HG03097 (cell line): Measurements from ENCODE around the gene RHBDF1.
A peak's percentile ranks its signal among the peaks of the same experiment; 100 is the strongest.
"Not testable (repeated sequence)": the region's sequence is repeated elsewhere in the genome, so short reads cannot be mapped to it uniquely, and the experiment has no call there.

Experiments
- ATAC-seq: cut with Tn5 transposase; IDR thresholded peaks from one replicate; pipeline ENCODE4 v1.9.1; 2021; ENCODE audit not compliant: unreplicated experiment, low FRiP score

Gene RHBDF1

DNA sequence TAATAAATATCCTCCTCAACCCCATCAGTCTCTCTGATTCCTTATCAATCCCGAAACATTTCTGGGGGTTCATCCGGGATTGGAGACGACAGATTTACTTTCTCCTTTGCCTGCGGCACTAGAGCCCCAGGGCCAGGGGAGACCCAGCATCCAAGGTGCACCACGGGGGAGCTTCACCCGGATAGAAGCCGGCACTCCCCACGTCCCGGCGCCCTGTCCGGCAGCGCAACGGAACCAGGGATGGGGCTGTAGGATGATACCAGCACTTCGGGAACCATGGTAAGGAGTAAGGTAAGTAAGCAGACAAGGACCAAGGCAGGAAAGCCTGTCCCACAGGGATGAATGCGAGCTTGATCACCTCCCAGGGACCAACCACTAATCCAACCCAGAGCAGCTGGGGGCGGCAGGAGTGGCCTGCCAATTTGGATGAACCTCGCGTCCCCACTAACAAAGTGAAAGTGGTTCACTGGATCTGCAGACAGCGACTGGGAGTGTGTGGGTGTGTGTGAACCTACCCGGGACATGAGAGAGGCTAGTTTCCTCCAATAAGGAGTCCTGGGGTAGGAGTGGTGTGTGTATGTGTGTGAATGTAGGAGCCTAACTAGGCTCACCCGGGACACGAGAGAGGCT, 30.9 kb downstream of the RHBDF1 start:
- no peak for ATAC-seq

DNA sequence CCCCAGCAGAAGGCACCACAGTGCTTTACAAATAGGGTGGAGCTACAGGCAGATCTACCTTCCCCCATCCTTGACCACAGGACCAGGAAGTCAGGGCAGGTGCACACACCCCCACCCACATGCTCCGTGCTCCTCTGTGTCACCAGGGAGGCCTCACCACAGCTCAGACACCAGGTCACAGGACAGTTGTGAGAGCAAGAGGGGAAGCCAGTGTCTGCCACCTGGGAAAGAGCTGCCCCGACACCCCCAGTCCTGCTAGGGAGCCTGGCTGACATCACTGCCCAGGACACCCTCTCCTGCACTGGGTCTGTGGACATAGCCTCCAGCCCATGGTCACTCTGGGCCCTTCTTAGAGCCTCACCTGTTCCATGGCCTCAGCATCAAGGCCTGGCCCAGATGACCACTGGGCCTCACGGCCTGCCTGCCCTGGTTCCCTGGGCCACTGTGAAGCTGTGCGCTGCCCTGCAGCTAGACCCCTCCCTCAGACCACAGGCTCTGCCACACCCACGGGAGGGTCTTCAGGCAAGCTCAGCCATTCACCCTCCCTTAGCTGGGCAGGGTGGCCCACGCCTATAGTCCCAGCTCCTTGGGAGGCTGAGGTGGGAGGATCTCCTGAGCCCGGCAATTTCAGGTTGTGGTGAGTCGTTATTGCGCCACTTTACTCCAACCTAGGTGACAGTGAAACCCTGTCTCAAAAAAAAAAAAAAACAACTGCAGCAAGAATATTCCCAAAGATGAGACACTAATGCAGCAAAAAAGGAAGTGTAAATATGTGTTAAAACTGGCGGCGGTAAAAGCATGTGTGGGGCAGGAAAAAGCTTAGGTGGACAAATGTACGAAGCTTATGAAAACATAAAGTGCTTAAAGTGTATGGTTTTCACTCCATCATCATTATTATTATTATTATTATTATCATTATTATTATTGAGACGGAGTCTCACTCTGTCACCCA, 33.2 kb downstream of the RHBDF1 start:
- ATAC-seq = peak; percentile 49

DNA sequence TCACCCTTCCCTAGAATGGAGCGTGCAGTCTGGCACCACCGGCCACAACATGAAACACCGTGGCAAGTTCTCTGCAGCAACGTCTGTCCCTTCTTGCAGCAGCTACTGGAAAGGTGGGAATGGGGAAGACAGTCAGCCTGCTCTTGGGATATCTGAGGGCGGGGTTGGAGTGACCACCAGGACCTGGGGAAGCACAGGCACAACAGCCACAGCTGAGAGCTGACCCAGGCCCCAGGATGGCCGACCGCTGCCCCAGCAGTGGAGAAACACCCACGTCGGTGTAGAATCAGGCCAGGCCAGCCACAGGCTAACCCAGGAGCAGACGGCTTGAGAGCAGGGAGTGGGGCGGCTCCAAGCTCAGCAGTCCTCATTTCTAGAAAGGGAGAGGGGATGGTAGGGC, 34.2 kb downstream of the RHBDF1 start:
- not testable (repeated sequence) for ATAC-seq

- ATAC-seq = no peak
Measured at GRCh38 chr16:37511-37910, 34.9 kb downstream of the RHBDF1 start.

GRCh38 chr16:36336-36984, 36.0 kb downstream of the RHBDF1 start:
- no peak for ATAC-seq

- ATAC-seq = no peak
Measured at GRCh38 chr16:35678-36305, 36.6 kb downstream of the RHBDF1 start.

DNA sequence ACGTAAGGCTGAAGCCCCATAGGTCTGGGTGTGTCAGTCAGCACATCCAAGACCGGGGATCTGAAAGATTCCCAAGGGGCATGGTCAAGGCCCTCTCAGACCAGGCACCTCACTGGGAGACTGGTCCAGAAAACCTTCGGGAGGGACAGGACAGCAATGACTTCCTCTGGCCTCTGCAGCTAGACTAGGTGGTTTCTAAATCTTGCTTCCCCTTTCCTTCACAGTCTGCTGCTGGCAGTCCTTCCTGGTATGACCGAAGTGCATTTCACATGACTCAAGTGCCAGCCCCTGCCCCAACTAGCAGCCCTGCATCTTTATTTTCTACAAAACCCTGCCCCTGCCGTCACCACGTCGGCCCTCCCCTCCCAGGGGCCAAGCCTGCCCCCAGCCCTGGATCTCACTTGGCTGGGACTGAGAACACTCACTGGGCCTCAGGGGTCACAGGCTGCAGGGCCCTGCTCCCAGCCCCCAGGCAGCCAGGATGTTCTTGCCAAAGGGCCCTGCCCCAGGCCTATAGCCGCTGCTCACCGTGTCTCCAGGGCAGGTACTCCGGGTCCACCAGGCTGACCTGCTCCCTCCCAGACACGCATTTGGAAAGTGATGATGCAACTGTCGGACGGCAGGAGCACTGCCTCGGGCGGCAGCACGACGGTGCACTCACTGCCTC, 37.3 kb downstream of the RHBDF1 start:
- no peak for ATAC-seq

DNA sequence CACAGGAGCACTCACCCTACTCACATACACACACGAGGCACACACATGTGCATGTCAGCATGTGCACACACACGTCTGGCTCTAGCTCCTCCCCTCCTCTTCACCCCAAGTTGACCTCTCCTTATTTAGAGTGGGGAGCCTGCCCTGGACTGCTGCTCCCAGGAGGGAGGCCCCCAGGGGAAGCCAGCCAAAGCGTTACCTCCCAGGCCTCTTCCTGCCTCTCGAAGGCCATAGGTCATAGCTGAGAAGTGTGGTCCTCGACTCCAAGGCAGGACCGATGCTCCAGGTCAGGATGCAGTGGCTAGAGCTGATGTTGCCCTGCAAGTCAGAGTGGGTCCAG, 37.8 kb downstream of the RHBDF1 start:
- ATAC-seq = no peak

DNA sequence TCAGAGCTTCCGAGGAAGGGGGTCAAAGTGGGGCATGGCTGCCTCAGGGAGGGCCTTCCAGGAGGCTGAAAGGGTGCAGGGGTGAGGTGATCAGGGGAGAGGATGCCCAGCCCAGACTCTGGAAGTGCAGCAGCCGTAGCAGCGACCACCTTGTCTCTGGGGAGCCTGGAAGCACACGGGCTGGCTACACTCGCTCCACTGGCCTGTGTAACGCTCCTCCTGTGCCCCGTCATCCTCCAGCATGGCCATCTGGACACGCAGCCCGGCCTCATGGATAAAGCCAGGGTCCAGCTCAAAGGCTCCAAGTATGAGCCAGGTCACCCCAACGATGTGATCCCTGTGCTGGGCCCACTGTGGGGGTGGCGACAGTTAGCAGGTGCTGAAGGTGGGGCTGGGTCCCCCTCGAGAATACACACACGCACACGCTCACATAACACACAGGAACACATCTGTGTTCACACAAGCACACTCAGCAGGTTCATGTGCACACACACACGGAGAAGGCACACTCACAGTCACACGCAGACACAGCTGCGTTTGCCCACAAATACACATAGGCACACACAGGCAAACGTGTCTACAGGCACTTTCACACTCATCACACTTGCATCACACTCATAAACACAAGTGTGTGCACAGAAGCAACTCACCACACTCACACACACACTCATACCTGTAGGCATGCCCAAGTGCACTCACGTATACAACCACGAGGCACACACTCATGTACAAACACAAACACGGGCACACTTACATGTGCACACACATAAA, 38.4 kb downstream of the RHBDF1 start:
- ATAC-seq = no peak

GRCh38 chr16:33154-33876, 39.1 kb downstream of the RHBDF1 start:
- ATAC-seq = not testable (repeated sequence)

DNA sequence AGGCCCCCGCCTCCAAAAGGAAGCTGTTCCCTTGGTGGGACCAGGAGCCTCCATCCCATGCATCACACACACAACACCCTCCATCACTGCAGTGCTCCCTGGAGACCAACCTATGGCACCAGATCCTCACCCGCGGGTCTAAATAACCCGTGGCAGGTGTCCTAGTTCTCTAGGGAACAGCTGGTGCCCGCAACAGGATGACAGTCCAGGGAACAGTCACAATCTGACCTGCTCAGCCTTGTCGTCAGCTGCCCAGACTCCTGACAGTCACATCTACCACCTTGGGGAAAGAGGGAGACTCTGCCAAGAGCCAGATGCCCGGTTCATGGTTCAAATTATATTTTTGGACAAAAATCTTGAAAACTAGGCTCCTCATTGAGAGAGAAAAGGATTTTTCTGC, 41.8 kb downstream of the RHBDF1 start:
- ATAC-seq = not testable (repeated sequence)

DNA sequence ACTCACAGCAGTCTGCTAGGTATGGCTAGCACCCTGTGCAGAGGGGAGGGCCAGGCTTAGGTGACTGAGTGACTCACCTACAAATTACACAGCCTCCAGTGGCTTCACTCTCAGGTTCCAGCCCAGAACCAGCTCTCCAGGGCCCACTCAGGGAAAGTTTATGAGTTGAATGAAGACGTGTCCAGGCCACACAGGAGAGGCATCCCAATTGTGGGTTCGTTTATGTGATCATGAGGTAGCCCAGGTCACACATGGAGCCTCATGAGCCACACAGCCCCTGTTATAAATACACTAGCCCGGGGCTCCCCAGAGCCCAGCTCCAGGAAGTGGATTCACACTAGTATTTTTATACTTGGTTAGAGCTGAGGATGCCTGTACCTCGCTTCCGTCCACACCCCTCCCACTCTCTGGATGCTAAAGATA, 46.5 kb downstream of the RHBDF1 start:
- ATAC-seq = peak; percentile 48

- not testable (repeated sequence) for ATAC-seq
Measured at GRCh38 chr16:24151-24550, 48.3 kb downstream of the RHBDF1 start.

GRCh38 chr16:20886-21285, 51.5 kb downstream of the RHBDF1 start:
- ATAC-seq = not testable (repeated sequence)

GRCh38 chr16:17062-17765, 55.2 kb downstream of the RHBDF1 start:
- ATAC-seq = not testable (repeated sequence)

- not testable (repeated sequence) for ATAC-seq
Measured at GRCh38 chr16:10772-11171, 61.7 kb downstream of the RHBDF1 start.

DNA sequence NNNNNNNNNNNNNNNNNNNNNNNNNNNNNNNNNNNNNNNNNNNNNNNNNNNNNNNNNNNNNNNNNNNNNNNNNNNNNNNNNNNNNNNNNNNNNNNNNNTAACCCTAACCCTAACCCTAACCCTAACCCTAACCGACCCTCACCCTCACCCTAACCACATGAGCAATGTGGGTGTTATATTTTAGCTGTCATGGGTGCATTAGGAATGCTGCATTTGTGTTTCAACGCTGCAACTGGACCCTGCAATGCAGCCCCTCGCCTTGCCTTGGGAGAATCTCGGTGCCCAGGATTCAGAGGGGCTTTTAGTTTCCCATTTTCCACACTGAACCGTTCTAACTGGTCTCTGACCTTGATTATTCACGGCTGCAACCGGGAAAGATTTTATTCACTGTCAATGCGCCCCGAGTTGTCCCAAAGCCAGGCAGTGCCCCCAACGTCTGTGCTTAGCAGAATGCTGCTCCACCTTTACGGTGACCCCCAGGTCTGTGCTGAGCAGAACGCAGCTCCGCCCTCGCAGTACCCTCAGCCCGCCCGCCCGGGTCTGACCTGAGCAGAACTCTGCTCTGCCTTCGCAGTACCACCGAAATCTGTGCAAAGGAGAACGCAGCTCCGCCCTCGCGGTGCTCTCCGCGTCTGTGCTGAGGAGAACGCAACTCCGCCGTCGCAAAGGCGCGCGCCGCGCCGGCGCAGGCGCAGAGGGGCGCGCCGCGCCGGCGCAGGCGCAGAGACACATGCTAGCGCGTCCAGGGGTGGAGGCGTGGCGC, 62.3 kb downstream of the RHBDF1 start:
- ATAC-seq = no peak
